GM19395 (cell line): ENCODE measurements around the gene SLC22A3.
"Not testable (repeated sequence)": the region's sequence is repeated elsewhere in the genome, so short reads cannot be mapped to it uniquely, and the experiment has no call there.

ENCODE experiments used
- ATAC-seq: cut with Tn5 transposase; IDR thresholded peaks from one replicate; pipeline ENCODE4 v1.9.1; 2021; ENCODE audit warnings: mild to moderate bottlenecking, moderate library complexity; ENCODE audit not compliant: unreplicated experiment

SLC22A3 gene

DNA sequence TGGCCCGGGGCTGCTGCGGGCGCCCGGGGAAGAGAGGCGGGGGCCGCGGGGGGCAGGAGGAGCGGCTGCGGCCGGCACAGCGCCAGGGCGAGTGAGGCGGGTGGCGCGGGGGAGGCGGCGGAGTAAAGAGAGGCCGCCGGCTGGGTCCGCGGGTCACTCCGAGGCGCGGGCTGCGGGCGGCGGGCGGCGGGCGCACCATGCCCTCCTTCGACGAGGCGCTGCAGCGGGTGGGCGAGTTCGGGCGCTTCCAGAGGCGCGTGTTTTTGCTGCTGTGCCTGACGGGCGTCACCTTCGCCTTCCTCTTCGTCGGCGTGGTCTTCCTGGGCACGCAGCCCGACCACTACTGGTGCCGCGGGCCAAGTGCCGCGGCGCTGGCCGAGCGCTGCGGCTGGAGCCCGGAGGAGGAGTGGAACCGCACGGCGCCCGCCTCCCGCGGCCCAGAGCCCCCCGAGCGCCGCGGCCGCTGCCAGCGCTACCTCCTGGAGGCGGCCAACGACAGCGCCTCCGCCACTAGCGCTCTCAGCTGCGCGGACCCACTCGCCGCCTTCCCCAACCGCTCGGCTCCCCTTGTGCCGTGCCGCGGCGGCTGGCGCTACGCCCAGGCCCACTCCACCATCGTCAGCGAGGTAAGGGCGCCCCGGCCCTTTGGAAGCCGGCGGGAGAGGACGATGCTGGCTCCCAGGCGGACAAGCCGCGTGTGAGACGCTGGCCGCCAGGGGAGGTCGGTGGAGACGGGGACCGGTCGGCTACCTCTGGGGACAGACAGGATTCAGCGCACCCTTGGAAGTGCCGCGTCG lies at the start of gene SLC22A3:
Gene SLC22A3, plus strand, starts transcription at position 156 of the 797 bp plus-strand sequence. Its CDS starts 42 bp downstream, at position 198.
- no peak for ATAC-seq

DNA sequence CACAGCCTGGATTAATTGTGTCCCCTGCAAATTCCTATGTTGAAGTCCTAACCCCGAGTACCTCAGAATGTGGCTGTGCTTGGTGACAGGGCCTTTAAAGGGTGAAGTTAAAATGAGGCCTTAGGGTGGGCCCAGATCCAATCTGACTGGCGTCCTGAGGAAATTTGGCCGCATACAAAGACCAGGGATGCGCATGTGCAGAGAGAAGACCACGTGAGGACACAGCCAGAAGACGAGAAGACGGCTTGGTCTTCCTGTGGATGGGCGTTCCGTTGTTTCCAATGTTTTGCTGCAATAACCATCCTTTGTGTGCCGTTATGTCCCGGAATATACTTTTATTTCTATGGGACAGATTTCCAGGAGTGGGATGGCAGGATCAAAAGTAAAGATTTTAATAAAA lies 48.6 kb upstream of the SLC22A3 start:
- ATAC-seq, result no peak

DNA sequence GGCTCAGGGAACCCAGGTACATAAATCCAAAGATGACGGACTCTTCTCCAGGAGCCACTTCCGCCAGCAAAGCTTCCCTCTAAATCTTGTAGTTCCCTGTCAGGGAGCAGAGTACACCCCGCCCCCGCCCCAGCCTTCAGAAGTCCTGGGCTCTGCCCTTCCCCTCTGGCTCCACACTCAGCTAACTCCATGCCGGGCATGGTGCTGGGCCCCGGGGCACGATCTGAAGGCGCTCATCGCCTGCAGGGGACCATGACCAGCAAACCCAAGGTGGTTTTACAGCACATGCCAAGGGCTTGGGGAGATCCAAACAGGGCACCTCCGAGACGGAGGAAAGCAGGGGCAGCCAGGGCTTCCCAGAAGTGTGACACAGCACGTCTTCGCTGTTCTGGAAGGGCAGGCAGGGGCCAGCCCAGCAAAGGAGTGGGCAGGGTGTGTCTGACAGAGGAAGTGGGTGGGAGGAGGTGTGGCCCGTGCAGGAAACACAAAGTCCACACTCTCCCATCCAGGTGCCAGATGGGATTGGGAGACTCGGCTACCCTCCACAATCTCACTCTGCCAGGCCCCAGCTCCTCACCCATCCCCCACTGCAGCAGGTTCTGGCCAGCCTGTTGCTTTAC lies 48.0 kb upstream of the SLC22A3 start:
- no peak for ATAC-seq

GRCh38 chr6:160301339-160301738 lies 46.8 kb upstream of the SLC22A3 start:
- ATAC-seq, result no peak

- ATAC-seq, result not testable (repeated sequence)
Observed at GRCh38 chr6:160302431-160303082, 45.6 kb upstream of the SLC22A3 start.

DNA sequence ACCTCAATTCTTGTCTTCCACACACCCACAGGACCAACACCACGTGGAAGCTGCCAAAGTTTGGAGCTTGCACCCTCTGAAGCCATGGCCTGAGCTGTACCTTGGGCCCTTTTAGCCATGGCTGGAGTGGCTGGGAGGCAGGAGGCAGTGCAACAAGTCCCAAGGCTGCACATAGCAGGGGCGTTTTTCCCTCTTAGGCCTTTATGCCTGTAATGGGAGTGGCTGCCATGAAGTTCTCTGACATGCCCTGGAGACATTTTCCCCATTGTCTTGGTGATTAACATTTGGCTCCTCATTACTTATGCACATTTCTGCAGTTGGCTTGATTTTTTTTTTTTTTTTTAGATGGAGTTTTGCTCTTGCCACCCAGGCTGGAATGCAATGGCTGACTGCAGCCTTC lies 44.4 kb upstream of the SLC22A3 start:
- ATAC-seq, result no peak

GRCh38 chr6:160305926-160306713 lies 42.1 kb upstream of the SLC22A3 start:
- no peak for ATAC-seq

GRCh38 chr6:160309718-160310117 lies 38.5 kb upstream of the SLC22A3 start:
- ATAC-seq, result no peak

DNA sequence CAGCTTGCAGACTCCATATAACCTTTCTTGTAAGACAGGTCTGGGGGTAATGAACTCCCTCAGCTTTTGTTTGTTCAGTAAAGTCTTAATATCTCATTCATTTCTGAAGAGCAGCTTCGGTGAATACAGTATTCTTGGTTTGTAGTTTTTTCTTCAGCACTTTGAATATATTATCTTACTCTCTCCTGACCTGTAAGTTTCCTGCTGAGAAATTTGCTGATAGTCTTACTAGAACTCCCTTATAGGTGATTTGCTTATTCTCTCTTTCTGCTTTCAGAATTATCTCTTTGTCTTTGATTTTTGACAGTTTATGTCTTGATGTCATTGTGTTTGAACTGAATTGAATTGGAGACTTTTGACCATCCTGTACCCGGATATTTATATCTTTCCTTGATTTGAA lies 35.3 kb upstream of the SLC22A3 start:
- ATAC-seq, result no peak

DNA sequence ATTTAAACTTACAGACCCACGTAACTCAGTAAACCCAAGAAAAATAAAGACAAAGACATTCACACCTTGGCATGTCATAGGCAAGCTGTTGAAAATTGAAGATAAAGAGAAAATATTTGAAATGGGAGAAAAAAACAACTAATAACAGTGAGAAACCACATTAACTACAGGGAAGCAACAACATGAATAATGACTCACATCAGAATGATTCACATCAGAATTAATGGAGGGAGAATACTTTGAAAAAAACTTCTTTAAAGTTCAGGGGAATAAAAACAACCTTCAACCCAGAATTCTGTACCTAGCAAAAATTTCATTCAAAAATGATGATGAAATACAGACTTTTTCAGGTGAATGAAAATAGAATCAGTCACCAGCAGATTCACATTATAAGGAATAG lies 32.9 kb upstream of the SLC22A3 start:
- no peak for ATAC-seq

GRCh38 chr6:160316261-160316660 lies 31.9 kb upstream of the SLC22A3 start:
- ATAC-seq, result no peak

DNA sequence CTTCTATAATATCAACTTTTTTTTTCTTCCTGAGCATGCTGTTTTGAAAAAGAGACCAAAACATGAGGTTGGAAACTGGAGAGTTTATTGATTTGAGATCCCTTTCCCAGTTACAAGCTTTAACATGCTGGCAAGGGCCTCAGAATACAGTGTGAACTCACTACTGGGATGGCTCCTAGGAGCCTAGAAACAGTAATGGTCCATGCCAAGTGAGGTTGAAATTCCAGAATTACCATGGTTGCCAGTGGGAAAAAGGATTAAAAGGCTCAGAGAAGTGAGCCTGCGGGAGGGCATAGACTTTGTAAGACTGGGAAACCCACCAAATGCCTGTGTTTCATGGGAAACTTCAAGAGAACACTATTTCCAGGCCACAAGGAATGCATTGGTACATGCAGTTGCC lies 28.9 kb upstream of the SLC22A3 start:
- ATAC-seq, result no peak

DNA sequence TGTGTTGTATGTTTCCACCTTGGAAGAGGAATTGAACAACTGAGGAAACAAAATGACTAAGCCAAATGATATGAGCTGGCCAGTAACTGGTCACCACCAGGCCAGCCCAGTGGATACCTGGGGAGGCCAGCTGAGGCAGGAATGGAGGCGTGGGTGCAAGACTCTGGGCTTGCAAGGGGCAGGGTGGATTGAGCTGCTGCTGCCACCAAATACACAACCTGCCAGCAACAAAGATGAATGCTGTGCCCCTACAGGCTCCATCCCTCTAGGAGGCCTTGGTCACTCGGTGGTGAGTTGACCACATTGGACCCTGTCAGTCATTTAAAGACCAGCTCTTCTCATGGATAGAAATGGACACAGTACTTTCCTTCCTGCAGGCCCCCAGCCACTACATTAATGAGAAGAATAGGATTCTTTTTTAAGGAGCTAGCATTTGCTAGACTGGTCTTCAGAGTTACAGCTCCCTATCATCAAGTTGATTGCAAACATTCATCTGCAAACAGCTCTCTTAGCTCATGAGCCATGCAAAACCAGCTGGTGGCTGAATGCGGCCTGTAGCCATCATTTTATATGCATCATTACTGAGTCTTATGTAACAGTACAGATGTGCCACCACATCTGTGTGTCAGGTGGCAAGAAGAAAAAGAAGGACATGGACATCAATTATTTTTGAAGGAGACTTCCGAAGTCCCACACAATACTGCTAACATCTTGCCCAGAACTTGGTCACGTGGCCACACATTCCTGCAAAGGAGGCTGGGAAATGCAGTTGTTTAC lies 26.3 kb upstream of the SLC22A3 start:
- no peak for ATAC-seq

- ATAC-seq, result no peak
Observed at GRCh38 chr6:160327981-160328380, 20.2 kb upstream of the SLC22A3 start.

GRCh38 chr6:160328447-160328846 lies 19.7 kb upstream of the SLC22A3 start:
- no peak for ATAC-seq

GRCh38 chr6:160329188-160329587 lies 19.0 kb upstream of the SLC22A3 start:
- no peak for ATAC-seq

- ATAC-seq, result no peak
Observed at GRCh38 chr6:160330619-160331018, 17.6 kb upstream of the SLC22A3 start.

DNA sequence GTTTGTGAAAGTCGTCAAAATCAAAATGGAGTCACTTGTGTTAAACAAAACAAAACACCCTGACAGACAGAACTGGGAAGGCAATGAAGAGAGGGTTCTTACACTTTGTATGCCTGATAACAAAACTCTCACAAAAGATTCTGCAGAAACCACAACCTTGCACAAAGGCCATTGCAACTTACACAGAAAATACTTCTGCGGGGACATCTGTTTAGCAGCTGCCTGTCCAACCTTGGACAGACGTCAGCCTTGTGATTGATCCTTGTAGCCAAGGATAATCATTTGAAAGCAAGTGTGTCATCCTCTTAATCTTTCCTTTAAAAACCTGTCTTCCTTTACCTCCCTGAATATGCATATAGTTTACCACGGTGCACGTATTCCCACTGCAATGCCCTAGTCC lies 17.0 kb upstream of the SLC22A3 start:
- no peak for ATAC-seq

DNA sequence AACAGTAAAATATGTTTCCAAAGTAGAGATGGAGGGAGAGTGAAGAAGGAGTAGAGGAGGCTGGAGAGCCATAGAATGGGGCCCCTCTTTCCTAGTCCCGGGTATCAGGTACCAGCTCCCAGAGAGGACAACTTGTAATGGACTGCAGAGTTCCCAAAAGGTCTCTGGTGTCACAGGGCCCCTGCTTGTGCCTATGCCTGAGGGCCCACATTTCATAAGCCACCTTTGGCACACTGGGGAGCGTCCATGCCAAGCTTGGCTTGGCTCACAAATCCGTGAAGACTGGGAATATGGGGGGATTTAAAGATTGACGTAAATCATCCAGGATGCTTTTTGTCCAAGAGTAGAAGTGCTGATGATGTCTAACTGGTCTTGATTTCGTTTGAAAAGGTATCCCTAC lies 16.4 kb upstream of the SLC22A3 start:
- no peak for ATAC-seq

GRCh38 chr6:160333101-160333500 lies 15.1 kb upstream of the SLC22A3 start:
- ATAC-seq, result no peak
